GM18870 (cell line): Measurements from ENCODE around the gene PDIA6.
A peak's percentile ranks its signal among the peaks of the same experiment; 100 is the strongest.
"Not testable (repeated sequence)": the region's sequence is repeated elsewhere in the genome, so short reads cannot be mapped to it uniquely, and the experiment has no call there.

Experiments
- ATAC-seq: cut with Tn5 transposase; IDR thresholded peaks from one replicate; pipeline ENCODE4 v1.9.1; 2021; ENCODE audit warnings: moderate library complexity; ENCODE audit not compliant: unreplicated experiment

Gene PDIA6

DNA sequence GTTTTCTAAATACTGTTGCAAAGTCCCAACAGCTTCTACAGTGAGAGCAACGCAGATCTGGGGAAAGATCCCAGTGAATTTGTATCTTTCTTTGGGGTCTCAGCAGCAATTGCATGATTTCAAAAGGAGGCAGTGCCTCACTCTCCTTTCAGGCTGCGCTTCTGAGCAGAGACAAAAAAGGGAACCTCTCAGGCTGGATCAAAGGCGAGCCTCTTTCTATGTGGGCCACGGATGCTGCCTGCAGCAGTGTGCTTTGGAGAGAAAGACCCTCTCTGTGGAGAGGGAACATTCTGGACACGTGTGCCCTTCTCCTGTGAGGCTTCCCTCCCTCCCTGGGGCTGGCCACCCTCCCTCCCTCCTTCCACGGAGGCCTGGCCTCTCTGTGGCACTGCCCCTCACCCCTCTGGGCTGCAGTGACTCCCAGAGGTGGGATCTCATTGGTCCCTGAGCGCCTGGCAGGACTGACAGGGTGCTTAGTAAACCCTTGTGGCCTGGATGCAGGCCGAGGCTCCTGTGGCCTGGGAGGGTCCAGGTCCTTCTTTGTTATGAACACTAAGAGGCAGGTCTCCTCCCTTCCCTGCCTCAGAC, 21.6 kb upstream of the PDIA6 start:
- no peak for ATAC-seq

- no peak for ATAC-seq
Observed at GRCh38 chr2:10833021-10833420, 20.4 kb upstream of the PDIA6 start.

DNA sequence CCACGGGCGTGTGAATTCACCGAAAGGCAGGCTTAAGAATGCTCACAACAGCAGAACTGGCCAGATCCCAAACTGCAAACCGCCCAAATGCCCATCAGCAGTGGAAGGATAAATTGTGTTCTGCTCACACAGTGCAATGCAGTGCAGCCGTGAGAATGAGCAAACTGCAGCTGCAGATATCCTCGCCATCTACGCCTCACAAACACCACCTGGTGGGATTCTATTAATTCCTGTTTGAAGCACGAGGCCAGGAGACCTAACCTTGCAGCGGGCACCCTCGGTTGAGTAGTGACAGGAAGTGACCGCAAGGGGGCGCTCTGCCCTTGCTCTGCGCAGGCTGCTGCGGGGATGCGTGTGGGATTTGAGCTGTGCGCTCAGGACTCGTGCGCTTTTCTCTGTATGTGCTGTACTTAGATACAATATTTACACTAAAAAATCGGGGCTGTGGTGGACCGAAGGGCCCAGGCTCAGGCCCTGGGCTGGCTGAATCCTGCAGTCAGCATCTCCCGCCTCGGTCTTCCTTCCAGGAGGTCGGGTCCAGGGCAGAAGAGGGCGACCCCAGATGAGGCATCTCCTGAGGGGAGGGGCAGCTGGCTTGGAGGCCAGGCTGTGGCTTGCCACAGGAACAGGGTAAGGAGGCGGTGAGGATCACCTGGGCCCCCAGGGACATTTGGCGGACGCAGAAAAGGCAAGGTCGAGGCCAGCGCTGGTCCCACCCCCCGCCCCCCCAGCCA, 19.8 kb upstream of the PDIA6 start:
- ATAC-seq: peak; percentile 86

- no peak for ATAC-seq
Observed at GRCh38 chr2:10831400-10831985, 18.9 kb upstream of the PDIA6 start.

GRCh38 chr2:10830641-10831399, 18.2 kb upstream of the PDIA6 start:
- ATAC-seq: no peak

GRCh38 chr2:10830203-10830602, 17.6 kb upstream of the PDIA6 start:
- ATAC-seq: no peak

DNA sequence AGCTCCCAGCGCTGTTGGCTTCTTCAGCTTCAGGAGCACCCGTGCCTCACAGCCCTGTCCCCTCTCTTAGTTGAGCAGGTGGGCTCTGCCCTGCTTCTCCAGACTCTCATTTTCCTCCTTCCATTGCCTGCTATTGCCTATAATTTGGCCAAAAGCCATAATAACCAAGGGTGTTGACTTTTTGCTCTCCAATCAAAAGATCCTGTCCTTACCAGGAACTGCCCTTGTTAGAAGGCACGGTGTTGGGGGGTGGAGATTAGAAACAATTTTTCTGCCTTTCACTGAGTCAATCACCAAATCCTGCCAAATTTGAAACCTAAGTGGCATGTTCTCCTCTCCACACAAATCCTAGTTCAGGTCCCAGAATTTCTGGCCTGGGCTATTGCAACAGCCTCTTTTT, 16.7 kb upstream of the PDIA6 start:
- no peak for ATAC-seq

DNA sequence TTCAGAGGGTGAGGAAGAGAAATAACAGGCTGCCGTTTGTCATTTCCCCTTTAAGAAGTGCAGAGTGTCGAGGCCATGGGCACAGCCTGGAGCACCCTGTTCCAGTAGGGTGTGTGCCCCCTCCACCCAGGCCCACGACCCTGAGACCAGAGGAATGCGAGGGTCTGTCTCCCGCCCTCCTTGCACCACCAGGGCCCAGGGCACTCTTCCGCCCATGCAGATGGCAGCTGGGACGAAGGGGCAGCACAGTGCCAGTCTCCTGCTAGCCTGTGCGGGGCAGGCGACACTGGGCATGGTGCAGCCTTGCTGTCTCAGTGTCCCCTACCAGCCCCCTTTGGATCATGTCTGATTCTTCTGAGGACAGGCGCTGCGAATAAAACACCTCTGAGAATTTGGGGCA, 15.8 kb upstream of the PDIA6 start:
- ATAC-seq: no peak

- no peak for ATAC-seq
Observed at GRCh38 chr2:10826625-10827024, 14.0 kb upstream of the PDIA6 start.

DNA sequence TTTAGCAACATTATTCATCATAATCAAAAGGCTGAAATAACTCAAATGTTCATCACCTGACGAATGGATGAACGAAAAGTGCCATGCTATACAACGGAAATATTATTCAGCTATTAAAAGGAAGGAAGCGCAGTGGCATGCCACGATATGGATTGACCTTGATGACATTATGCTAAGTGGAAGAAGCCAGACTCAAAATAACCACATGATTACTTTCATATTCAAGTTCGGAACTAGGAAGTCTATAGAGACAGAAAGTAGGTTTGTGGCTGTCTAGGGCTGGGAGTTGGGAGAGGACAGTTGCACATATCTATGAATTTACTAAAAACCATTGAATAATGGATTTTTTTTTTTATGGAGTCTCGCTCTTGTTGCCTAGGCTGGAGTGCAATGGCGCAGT, 13.4 kb upstream of the PDIA6 start:
- ATAC-seq: no peak

- no peak for ATAC-seq
Observed at GRCh38 chr2:10824191-10824590, 11.6 kb upstream of the PDIA6 start.

- no peak for ATAC-seq
Observed at GRCh38 chr2:10820978-10821695, 8.6 kb upstream of the PDIA6 start.

GRCh38 chr2:10820562-10820961, 8.0 kb upstream of the PDIA6 start:
- no peak for ATAC-seq

- no peak for ATAC-seq
Observed at GRCh38 chr2:10819714-10820314, 7.2 kb upstream of the PDIA6 start.

GRCh38 chr2:10818984-10819383, 6.4 kb upstream of the PDIA6 start:
- ATAC-seq: no peak

- ATAC-seq: not testable (repeated sequence)
Observed at GRCh38 chr2:10818305-10818704, 5.7 kb upstream of the PDIA6 start.

DNA sequence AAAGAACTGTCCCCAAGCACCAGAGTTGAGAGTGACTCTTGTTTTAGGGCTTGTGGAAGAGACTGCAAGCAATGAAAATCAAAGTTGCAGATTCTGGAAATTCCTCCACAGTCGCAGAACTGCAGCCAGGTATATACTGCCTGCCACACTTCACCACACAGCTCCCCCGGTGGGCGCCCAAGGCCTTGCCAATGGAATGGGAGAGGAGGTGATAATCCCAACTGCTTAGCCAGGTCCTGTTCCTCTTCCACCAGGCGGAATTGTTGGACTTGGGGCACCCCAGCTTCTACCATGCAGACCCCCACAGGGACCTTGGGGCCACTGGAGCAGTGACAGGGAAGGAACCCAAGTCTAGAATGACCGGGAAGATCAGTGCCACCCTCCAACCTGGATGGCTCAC, 4.8 kb upstream of the PDIA6 start:
- no peak for ATAC-seq

- no peak for ATAC-seq
Observed at GRCh38 chr2:10814571-10815331, 2.2 kb upstream of the PDIA6 start.

DNA sequence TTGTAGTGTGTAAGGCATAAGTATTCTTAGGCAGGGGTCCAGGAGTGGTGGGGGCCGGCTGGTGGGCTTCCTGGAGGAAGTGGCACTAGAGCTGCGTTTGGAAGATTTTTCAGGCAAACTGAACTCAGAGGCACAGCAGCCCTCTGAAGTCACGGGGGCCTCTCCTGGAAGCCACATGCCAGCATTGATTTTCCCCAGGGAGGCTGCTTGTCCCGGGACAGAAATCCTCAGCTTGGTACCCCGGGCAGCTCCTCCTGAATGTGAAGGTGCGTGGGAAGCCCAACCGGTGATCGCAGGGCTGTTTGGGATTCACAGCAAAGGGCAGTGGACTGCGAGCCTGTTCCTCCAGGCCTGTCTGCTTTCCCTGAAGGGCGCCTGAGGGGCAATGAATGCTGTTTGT, 1.6 kb upstream of the PDIA6 start:
- ATAC-seq: no peak
